ENCODE data around the gene NUDT11. TPM values are rescaled to one million over a fixed set of nuclear protein-coding genes. Genes with fewer than 3 reads are reported as not detected.
"Not testable (repeated sequence)": the region's sequence is repeated elsewhere in the genome, so short reads cannot be mapped to it uniquely, and the experiment has no call there.

Gene NUDT11
- total and polyA plus RNA-seq, 2 donors (not counting 3 experiments of a cell fraction or from before 2014, with no cell fraction given), result 3.9 to 4.3 TPM

- Histone ChIP-seq H3K27me3 (ENCODE audit: control insufficient read depth in 2 of 2, insufficient read depth in 2 of 2, low read length in 2 of 2) (no peaks in the 10 kb centered on the region), H3K36me3 (ENCODE audit: control insufficient read depth in 2 of 2, extremely low read depth in 1 of 2, insufficient read depth in 2 of 2, low read length in 2 of 2) (no peaks in the 10 kb centered on the region), H3K4me2 (ENCODE audit: insufficient read depth, low read length) (no peak overlapping the region), H3K4me1 (ENCODE audit: control insufficient read depth, extremely low read depth, insufficient read depth, low read length) (no peaks in the 10 kb centered on the region), H4K20me1 (replicated peaks; ENCODE audit: control insufficient read depth, extremely low read depth, insufficient read depth, low read length) (no peaks in the 10 kb centered on the region), H3K27ac (ENCODE audit: insufficient read depth, low read depth, low read length) (no peak overlapping the region), H3K4me3 (replicated peaks in 1 of 3; ENCODE audit: insufficient read depth in 1 of 3, low read depth in 1 of 3, low read length in 3 of 3) (no peak overlapping the region), H3K79me2 (ENCODE audit: control insufficient read depth, insufficient read depth, low read length) (no peaks in the 10 kb centered on the region), H3K9ac (replicated peaks; ENCODE audit: extremely low read depth, insufficient read depth, low read length) (no peak overlapping the region), H3K9me3 (replicated peaks; ENCODE audit: control insufficient read depth, insufficient read depth, low read length) (no peaks in the 10 kb centered on the region), H2AFZ (ENCODE audit: low read depth, low read length) (no peak overlapping the region), H3K9me1 (replicated peaks; ENCODE audit: control insufficient read depth, extremely low read depth, insufficient read depth, low read length) (no peaks in the 10 kb centered on the region)
- DNase-seq (ENCODE audit: low read depth, low spot score), result no peak
- TF ChIP-seq MYC (IDR thresholded peaks at IDR 0.05; ENCODE audit: low read depth, low read length) (no peak), MAX (IDR thresholded peaks at IDR 0.05; ENCODE audit: insufficient read depth, insufficient read length) (no peak), EZH2 (IDR thresholded peaks at IDR 0.05; ENCODE audit: borderline replicate concordance, low read depth, low read length, severe bottlenecking) (no peak), JUN (IDR thresholded peaks at IDR 0.05; ENCODE audit: borderline replicate concordance, insufficient read depth, insufficient read length, low read depth) (no peak)
- intact Hi-C loops (cut with micrococcal nuclease) (no loop called here), dilution Hi-C loops (cut with MboI; ENCODE audit: extremely low pct_ligation_motif_present, low sequenced_read_pairs) (no loop called here)
- ChIA-PET CTCF (no interaction called here), POLR2A (no interaction called here)
- FAIRE-seq, result no peak
- BruUV-seq (replicated peaks), result no TSS peak
These were observed 11.8 kb downstream of the NUDT11 start for GRCh38 chrX:51484616-51485015.

GRCh38 chrX:51482411-51482810 lies 14.0 kb downstream of the NUDT11 start:
- H3K4me2 ChIP-seq (ENCODE audit: insufficient read depth, low read length); H3K36me3 ChIP-seq (ENCODE audit: control insufficient read depth in 2 of 2, extremely low read depth in 1 of 2, insufficient read depth in 2 of 2, low read length in 2 of 2); H3K4me1 ChIP-seq (ENCODE audit: control insufficient read depth, extremely low read depth, insufficient read depth, low read length); H3K4me3 ChIP-seq (replicated peaks in 1 of 3; ENCODE audit: insufficient read depth in 1 of 3, low read depth in 1 of 3, low read length in 3 of 3); H3K9ac ChIP-seq (replicated peaks; ENCODE audit: extremely low read depth, insufficient read depth, low read length); H3K9me3 ChIP-seq (replicated peaks; ENCODE audit: control insufficient read depth, insufficient read depth, low read length); CTCF ChIA-PET; H3K27me3 ChIP-seq (ENCODE audit: control insufficient read depth in 2 of 2, insufficient read depth in 2 of 2, low read length in 2 of 2); H3K9me1 ChIP-seq (replicated peaks; ENCODE audit: control insufficient read depth, extremely low read depth, insufficient read depth, low read length); H4K20me1 ChIP-seq (replicated peaks; ENCODE audit: control insufficient read depth, extremely low read depth, insufficient read depth, low read length); dilution Hi-C loops (cut with MboI; ENCODE audit: extremely low pct_ligation_motif_present, low sequenced_read_pairs); H3K27ac ChIP-seq (ENCODE audit: insufficient read depth, low read depth, low read length); FAIRE-seq; DNase-seq (ENCODE audit: low read depth, low spot score); BruUV-seq (replicated peaks); POLR2A ChIA-PET; H2AFZ ChIP-seq (ENCODE audit: low read depth, low read length); intact Hi-C loops (cut with micrococcal nuclease); H3K79me2 ChIP-seq (ENCODE audit: control insufficient read depth, insufficient read depth, low read length): not testable (repeated sequence)
